K562 (cell line): ENCODE results near the gene CSNK1G3.

Experiments
- CREB1 ChIP-seq, 2 experiments: sonication (generic) in 1 of 2; formaldehyde crosslinking in 1 of 2; IDR thresholded peaks; 2 replicates each; pipeline versions ENCODE4 v1.6.1 to v1.8.0; 2012 to 2022; ENCODE audit warnings: inconsistent platforms in 1 of 2, mild to moderate bottlenecking in 1 of 2, missing genetic modification reagents in 1 of 2, moderate library complexity in 1 of 2
- E2F5 ChIP-seq: sonication (generic); formaldehyde crosslinking; IDR thresholded peaks from 2 replicates; pipeline ENCODE4 v1.8.0; 2022; ENCODE audit warnings: mild to moderate bottlenecking, missing genetic modification reagents
- GABPA ChIP-seq: fragments of 200-800 bp; sonication (Bioruptor generic); conservative IDR thresholded peaks from 2 replicates; pipeline ENCODE4 v1.6.1; 2016; ENCODE audit warnings: low read depth, missing genetic modification characterization, missing compliant biosample characterization
- GABPB2 ChIP-seq: fragments of 250-450 bp; sonication (Bioruptor Pico); conservative IDR thresholded peaks from 2 replicates; pipeline ENCODE4 v1.5.1; 2021; ENCODE audit warnings: mild to moderate bottlenecking
- TFE3 ChIP-seq: fragments of 450-650 bp; formaldehyde crosslinking; IDR thresholded peaks from 2 replicates; pipeline ENCODE4 v1.4.0; 2020; ENCODE audit warnings: mild to moderate bottlenecking, mixed read lengths
- TRIM25 ChIP-seq: fragments of 450-650 bp; IDR thresholded peaks from 2 replicates; pipeline ENCODE4 v1.7.0; 2016; ENCODE audit warnings: borderline replicate concordance
- ZKSCAN1 ChIP-seq: fragments of 150-350 bp; IDR thresholded peaks from 2 replicates; pipeline ENCODE4 v1.6.1; 2016; ENCODE audit warnings: low read depth, low read length
- ZNF639 ChIP-seq, 2 experiments: fragments of 200-800 bp in 1 of 2; sonication (Bioruptor generic) in 1 of 2; sonication (generic) in 1 of 2; formaldehyde crosslinking in 1 of 2; IDR thresholded peaks in 1 of 2; conservative IDR thresholded peaks in 1 of 2; 2 replicates each; pipeline versions ENCODE4 v1.5.0 to v1.6.1; 2016 to 2020; ENCODE audit warnings: missing compliant biosample characterization in 1 of 2, missing genetic modification characterization in 1 of 2, missing genetic modification reagents in 1 of 2
- ZZZ3 ChIP-seq: fragments of 450-650 bp; IDR thresholded peaks from 2 replicates; pipeline ENCODE4 v1.6.1; 2016; ENCODE audit warnings: antibody characterized with exemption, mild to moderate bottlenecking, moderate library complexity

GRCh38 chr5:123611406-123611709 is 99.4 kb downstream of the CSNK1G3 start:
- TF ChIP-seq GABPA = no peak
- TF ChIP-seq TFE3 (CRISPR knock-in tag) = no peak
- no peak for TF ChIP-seq E2F5 (CRISPR knock-in tag)
- TF ChIP-seq ZZZ3 = no peak
- no peak for TF ChIP-seq ZKSCAN1
- no peak for TF ChIP-seq CREB1 (IDR thresholded peaks at IDR 0.05)
- no peak for TF ChIP-seq CREB1 (CRISPR knock-in tag; IDR thresholded peaks at IDR 0.05)
- no peak for TF ChIP-seq ZNF639 (CRISPR knock-in tag; conservative IDR thresholded peaks at IDR 0.05 in 1 of 2, IDR thresholded peaks at IDR 0.05 in 1 of 2)
- no peak for TF ChIP-seq TRIM25
- no peak for TF ChIP-seq GABPB2
